Purkinje cell (primary cell): ENCODE data around the gene SLC51B. TPM values are rescaled to one million over a fixed set of nuclear protein-coding genes. Genes with fewer than 3 reads are reported as not detected.

Experiments
- polyA plus RNA-seq: library from polyadenylated mRNA; unstranded; fragments of >200 nt; fragmentation: Nextera tagmentation; gene quantifications from 2 replicates; pipeline ENCODE4 v1.2.1, GENCODE V29; 2014

The SLC51B gene
- not detected in 2 replicates for polyA plus RNA-seq

DNA sequence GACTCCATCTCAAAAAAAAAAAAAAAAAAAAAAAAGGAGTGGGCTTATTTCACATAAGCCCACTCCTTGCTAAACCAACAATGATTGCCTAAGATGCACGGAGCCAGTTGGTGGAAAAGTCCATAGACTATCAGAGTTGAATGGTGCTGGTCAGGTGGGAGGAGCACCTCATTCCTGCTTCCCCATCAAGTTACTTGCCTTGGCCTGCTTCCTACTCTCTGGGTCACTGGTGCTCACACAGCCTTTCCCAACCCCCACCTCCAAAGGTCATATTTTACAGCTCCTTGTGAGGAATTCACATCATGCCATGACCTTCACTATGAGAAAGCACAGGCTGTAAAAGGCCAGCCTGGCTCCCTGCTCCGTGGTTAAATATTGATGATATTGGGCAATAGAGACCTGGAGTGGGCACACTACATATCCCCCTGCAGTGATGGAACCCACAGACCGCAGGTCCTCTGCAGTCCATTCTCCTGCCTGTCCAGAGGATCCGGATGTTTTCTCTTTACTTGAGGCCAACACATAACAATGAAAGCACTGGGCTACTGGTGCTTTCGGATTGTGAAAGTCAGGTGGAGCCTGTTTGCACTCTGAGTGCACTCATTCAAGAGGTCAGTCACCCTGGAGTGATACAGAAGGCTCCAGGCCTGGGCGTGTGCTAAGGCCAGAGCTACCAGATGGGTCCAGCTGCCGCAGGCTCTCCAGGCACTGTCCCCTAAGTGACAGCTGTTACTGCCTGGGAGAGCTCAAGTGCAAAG, at the start of gene SLC51B:
Gene SLC51B (plus strand): TSS at position 664 of the 758 bp plus-strand sequence. CDS start 4,618 bp downstream, outside the sequence.

DNA sequence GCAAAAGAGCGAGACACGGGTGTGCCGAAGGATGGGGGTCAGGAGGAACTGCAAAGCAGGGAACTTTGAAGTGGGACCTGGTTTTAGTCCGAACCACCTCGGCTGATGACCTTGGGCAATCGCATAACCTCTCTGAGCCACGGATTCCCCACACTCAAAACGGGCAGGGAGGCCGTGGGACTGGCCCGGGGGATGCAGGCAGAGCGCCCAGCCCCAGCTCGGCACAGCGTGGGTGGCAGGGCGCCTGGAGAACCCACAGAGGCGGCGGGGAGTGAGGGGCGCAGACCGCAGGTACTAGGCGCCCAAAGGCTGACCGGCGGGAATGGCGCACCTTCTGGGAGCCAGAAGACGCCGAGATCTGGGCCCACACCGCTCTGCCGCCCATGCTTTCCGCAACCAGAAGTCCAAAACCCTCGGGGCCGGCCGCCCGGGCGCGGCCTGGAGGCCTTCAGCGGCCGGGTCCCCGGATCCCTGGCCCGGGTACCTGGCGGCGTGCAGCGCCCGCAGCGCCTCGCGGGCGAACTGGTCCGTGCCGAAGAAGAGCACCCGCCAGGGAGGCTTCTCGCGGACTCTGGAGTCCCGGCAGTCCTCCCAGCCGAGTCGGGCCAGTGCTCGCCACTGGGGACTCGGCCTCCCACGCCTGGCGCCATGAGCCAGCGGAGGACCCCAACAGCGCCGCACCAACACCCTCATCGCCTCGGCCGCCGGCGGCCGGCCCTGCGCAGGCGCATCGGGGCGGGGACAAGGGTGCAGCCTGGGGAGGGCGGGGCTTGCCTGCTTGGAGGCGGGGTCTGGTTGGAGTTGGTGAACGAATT, 16.1 kb upstream of the SLC51B start, which contains the start of gene MTFMT:
Gene MTFMT (minus strand): TSS at position 719 of the 815 bp plus-strand sequence. CDS start 26 bp downstream, at position 693.

DNA sequence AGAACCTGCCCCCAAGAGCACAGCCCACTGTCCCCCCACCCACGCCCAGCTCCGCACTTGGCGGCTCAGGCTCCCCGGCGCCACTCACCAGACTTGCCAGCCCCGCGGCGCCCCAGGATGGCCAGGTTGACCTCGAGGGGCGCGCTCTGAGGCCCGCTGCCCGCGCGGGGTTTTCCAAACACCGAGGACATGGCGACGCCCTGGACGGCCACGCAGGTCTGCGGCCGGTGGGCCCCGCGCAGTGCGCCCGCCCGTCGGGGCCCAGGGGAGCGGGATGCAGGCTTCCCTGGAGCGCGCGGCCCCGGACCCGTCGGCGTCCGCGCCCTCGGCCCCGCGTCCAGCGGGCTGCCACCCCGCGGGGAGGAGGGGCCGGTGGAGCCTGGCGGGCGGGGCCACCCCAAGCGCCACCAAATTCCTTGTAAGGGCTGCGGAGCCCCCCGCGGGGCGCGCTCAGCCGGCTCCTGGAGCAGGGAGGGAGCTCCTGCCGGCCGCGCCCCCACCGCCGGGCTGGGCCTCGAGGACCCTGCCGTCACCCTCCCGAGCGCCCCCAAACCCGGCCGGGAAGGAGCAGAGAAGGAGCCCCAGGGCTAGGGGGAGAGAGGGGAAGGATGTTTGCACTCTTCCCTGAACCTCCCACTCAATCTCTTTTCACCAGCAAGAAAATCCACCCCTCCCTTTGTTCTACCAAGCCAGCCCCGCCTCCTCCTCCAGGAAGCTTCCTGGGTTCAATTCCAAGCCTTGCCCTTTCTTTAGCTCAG, 22.6 kb downstream of the SLC51B start, which contains the start of gene RASL12:
Gene RASL12 (minus strand): TSS at position 347 of the 758 bp plus-strand sequence. CDS start 156 bp downstream, at position 191.

GRCh38 chr15:65076486-65077290, 31.5 kb downstream of the SLC51B start, which contains the start of gene KBTBD13:
Gene KBTBD13 (plus strand): TSS chr15:65076746. CDS start chr15:65076816, 70 bp downstream.

Other genes with a start within 250 kb of the SLC51B start
- not detected in 2 replicates for gene PIF1, start 219.7 kb upstream of the SLC51B start, polyA plus RNA-seq
- gene PLEKHO2, start 203.5 kb upstream of the SLC51B start, polyA plus RNA-seq = 0.57 and 0.93 TPM in 2 replicates
- 6.2 and 13.6 TPM in 2 replicates for gene ANKDD1A, start 133.5 kb upstream of the SLC51B start, polyA plus RNA-seq
- gene SPG21, start 55.5 kb upstream of the SLC51B start, polyA plus RNA-seq = 90.9 and 93.8 TPM in 2 replicates
- gene MTFMT, start 15.7 kb upstream of the SLC51B start, polyA plus RNA-seq = 7.0 and 8.0 TPM in 2 replicates
- not detected in 2 replicates for gene RASL12, start 22.6 kb downstream of the SLC51B start, polyA plus RNA-seq
- not detected in 2 replicates for gene KBTBD13, start 31.4 kb downstream of the SLC51B start, polyA plus RNA-seq
- gene UBAP1L, start 69.8 kb downstream of the SLC51B start, polyA plus RNA-seq = 2.3 and 2.7 TPM in 2 replicates
- gene PDCD7, start 88.4 kb downstream of the SLC51B start, polyA plus RNA-seq = 7.5 and 9.9 TPM in 2 replicates
- gene CLPX, start 140.0 kb downstream of the SLC51B start, polyA plus RNA-seq = 22.3 and 27.2 TPM in 2 replicates
- gene CILP, start 166.1 kb downstream of the SLC51B start, polyA plus RNA-seq = not detected in 2 replicates
- gene PARP16, start 241.5 kb downstream of the SLC51B start, polyA plus RNA-seq = 1.7 TPM in 2 replicates